CD4-positive, alpha-beta T cell (primary cell): Measurements from ENCODE around the gene PITPNC1. TPM values are rescaled to one million over a fixed set of nuclear protein-coding genes. Genes with fewer than 3 reads are reported as not detected.

Experiments
- ATAC-seq: fragments of 200-7000 bp; cut with Tn5 transposase; one replicate; pipeline ENCODE4 v1.10.0; 2022; ENCODE audit warnings: mild to moderate bottlenecking; ENCODE audit not compliant: poor library complexity
- CTCF ChIA-PET: fragments of 350-600 bp; sonication (Branson Sonifier 250); formaldehyde crosslinking; loops from one replicate; lab custom pipeline; 2021; ENCODE audit warnings: antibody characterized with exemption, inconsistent platforms; lab: Charles Lee
- POLR2A ChIA-PET: fragments of 350-600 bp; sonication (Branson Sonifier 250); formaldehyde crosslinking; loops from one replicate; lab custom pipeline; 2021; ENCODE audit warnings: antibody characterized with exemption, inconsistent platforms; lab: Charles Lee
- DNase-seq, 14 experiments: peaks; one replicate each; pipeline ENCODE4 v3.0.0-alpha.2; 2013 to 2020; ENCODE audit warnings: mixed read lengths in 2 of 14
- H3K27ac ChIP-seq, 2 donors: one replicate each; pipeline versions ENCODE4 v1.5.1 to v1.7.0; 2013; ENCODE audit warnings: low read length in 2 of 2, low read depth in 1 of 2, mild to moderate bottlenecking in 1 of 2
- H3K27me3 ChIP-seq, 2 experiments: 1 replicate in 1 of 2; 2 replicates in 1 of 2; pipeline versions ENCODE4 v1.6.1 to v1.7.0; 2013; ENCODE audit warnings: low read length in 2 of 2, control low read depth in 1 of 2, mild to moderate bottlenecking in 1 of 2, moderate library complexity in 1 of 2; ENCODE audit not compliant: insufficient read depth in 2 of 2, control insufficient read depth in 1 of 2
- H3K36me3 ChIP-seq: one replicate; pipeline ENCODE4 v1.6.1; 2013; ENCODE audit warnings: low read length, control low read depth; ENCODE audit not compliant: insufficient read depth
- H3K4me1 ChIP-seq: one replicate; pipeline ENCODE4 v1.6.1; 2013; ENCODE audit warnings: low read length, control low read depth; ENCODE audit not compliant: insufficient read depth
- H3K4me3 ChIP-seq: one replicate; pipeline ENCODE4 v1.5.1; 2013; ENCODE audit warnings: mild to moderate bottlenecking, low read length, moderate library complexity
- H3K9me3 ChIP-seq, 2 experiments: 1 replicate in 1 of 2; 2 replicates in 1 of 2; pipeline versions ENCODE4 v1.6.1 to v1.7.0; 2013; ENCODE audit warnings: low read length in 2 of 2, mild to moderate bottlenecking in 2 of 2, control low read depth in 1 of 2, moderate library complexity in 1 of 2; ENCODE audit not compliant: control insufficient read depth in 1 of 2, insufficient read depth in 1 of 2
- H3K27ac Mint-ChIP-seq: one replicate; pipeline ENCODE4 v1.8.0; 2020; ENCODE audit warnings: mixed read lengths
- H3K27me3 Mint-ChIP-seq: one replicate; pipeline ENCODE4 v1.8.0; 2021; ENCODE audit warnings: mixed read lengths
- H3K36me3 Mint-ChIP-seq: one replicate; pipeline ENCODE4 v1.8.0; 2021; ENCODE audit warnings: low read depth, mixed read lengths
- H3K4me1 Mint-ChIP-seq: one replicate; pipeline ENCODE4 v1.8.0; 2021; ENCODE audit warnings: low read depth, mixed read lengths
- H3K4me3 Mint-ChIP-seq: one replicate; pipeline ENCODE4 v1.8.0; 2020; ENCODE audit warnings: mild to moderate bottlenecking, mixed read lengths
- H3K9me3 Mint-ChIP-seq: one replicate; pipeline ENCODE4 v1.8.0; 2020; ENCODE audit warnings: mixed read lengths
- CTCF ChIP-seq: fragments of 200-600 bp; IDR thresholded peaks from one replicate; pipeline ENCODE4 v1.8.0; 2022; ENCODE audit warnings: antibody characterized with exemption, mild to moderate bottlenecking
- intact Hi-C, 2 experiments: fragments of 100-400 bp; cut with DNase I in 1 of 2; cut with micrococcal nuclease in 1 of 2; formaldehyde crosslinking; loops; one replicate each; pipeline versions ENCODE4 v1.15.1 to v1.9.0; 2023 to 2025; cut with DNase I, micrococcal nuclease
- total RNA-seq, 174 experiments: library from RNA in 2 of 174; stranded (reverse) in 2 of 174; gene quantifications; one replicate each; pipeline ENCODE4 v1.2.3 and lab custom pipeline; 2021 to 2026

PITPNC1 gene
- total RNA-seq, 2 experiments from 2014 or later: 80.2 to 83.4 TPM

GRCh38 chr17:67617304-67617899 is 240.3 kb downstream of the PITPNC1 start:
- Mint-ChIP-seq H3K27me3 (no peaks in the 10 kb centered on the region), H3K9me3 (no peaks in the 10 kb centered on the region), H3K4me3 (no peak overlapping the region), H3K36me3 (peaks cover 20% of the 10 kb centered on the region), H3K27ac (no peak overlapping the region), H3K4me1 (peaks cover 4% of the 10 kb centered on the region)
- no peaks in the 10 kb centered on the region for H3K9me3 ChIP-seq
- TF ChIP-seq CTCF: no peak
- peaks cover 13% of the 10 kb centered on the region for H3K36me3 ChIP-seq
- ATAC-seq: no peak
- CTCF ChIA-PET: no interaction called here
- DNase-seq: no peak
- H3K4me1 ChIP-seq: no peaks in the 10 kb centered on the region
- H3K4me3 ChIP-seq: no peak overlapping the region
- intact Hi-C loops: no loop called here
- H3K27me3 ChIP-seq: no peaks in the 10 kb centered on the region
- H3K27ac ChIP-seq: no peak overlapping the region
- POLR2A ChIA-PET: no interaction called here

- H3K9me3 ChIP-seq: no peaks in the 10 kb centered on the region
Measured at GRCh38 chr17:67619555-67619954, 242.5 kb downstream of the PITPNC1 start.

GRCh38 chr17:67620088-67620487 is 243.0 kb downstream of the PITPNC1 start:
- Histone ChIP-seq H3K36me3 (peaks cover 17% of the 10 kb centered on the region), H3K4me3 (no peak overlapping the region), H3K27ac (no peak overlapping the region), H3K4me1 (no peaks in the 10 kb centered on the region), H3K9me3 (no peaks in the 10 kb centered on the region), H3K27me3 (no peaks in the 10 kb centered on the region)
- H3K4me1 Mint-ChIP-seq: peaks cover 4% of the 10 kb centered on the region
- intact Hi-C loops: no loop called here
- TF ChIP-seq CTCF: no peak
- POLR2A ChIA-PET: no interaction called here
- H3K4me3 Mint-ChIP-seq: no peak overlapping the region
- no peaks in the 10 kb centered on the region for H3K27me3 Mint-ChIP-seq
- H3K27ac Mint-ChIP-seq: peak overlapping the region; percentile 69
- ATAC-seq (no peak), DNase-seq (no peak)
- CTCF ChIA-PET: no interaction called here
- H3K36me3 Mint-ChIP-seq: peaks cover 35% of the 10 kb centered on the region
- H3K9me3 Mint-ChIP-seq: no peaks in the 10 kb centered on the region

More at GRCh38 chr17:67619555-67619954, 242.5 kb downstream of the PITPNC1 start:
- no peaks in the 10 kb centered on the region for H3K4me1 ChIP-seq
- peak overlapping the region; percentile 69 for H3K27ac Mint-ChIP-seq
- no peak overlapping the region for H3K27ac ChIP-seq
- H3K4me3 Mint-ChIP-seq: no peak overlapping the region
- ATAC-seq (no peak), DNase-seq (no peak)
- no peak for TF ChIP-seq CTCF
- ChIA-PET POLR2A (no interaction called here), CTCF (no interaction called here)
- no peak overlapping the region for H3K4me3 ChIP-seq
- H3K36me3 Mint-ChIP-seq: peaks cover 30% of the 10 kb centered on the region
- H3K27me3 Mint-ChIP-seq: no peaks in the 10 kb centered on the region
- intact Hi-C loops: no loop called here
- H3K36me3 ChIP-seq: peaks cover 16% of the 10 kb centered on the region
- peaks cover 4% of the 10 kb centered on the region for H3K4me1 Mint-ChIP-seq
- no peaks in the 10 kb centered on the region for H3K27me3 ChIP-seq
- no peaks in the 10 kb centered on the region for H3K9me3 Mint-ChIP-seq
